HUES64 (cell line): ENCODE results near the gene ZNF784.
"Not testable (repeated sequence)": the region's sequence is repeated elsewhere in the genome, so short reads cannot be mapped to it uniquely, and the experiment has no call there.

Experiments used
- H3K27ac ChIP-seq: 2 replicates; pipeline ENCODE4 v1.7.0; 2013; ENCODE audit warnings: low read depth, low read length, inconsistent platforms
- H3K27me3 ChIP-seq: 2 replicates; pipeline ENCODE4 v1.6.1; 2013; ENCODE audit warnings: mild to moderate bottlenecking, low read length; ENCODE audit not compliant: insufficient read depth
- H3K36me3 ChIP-seq: 2 replicates; pipeline ENCODE4 v1.6.1; 2013; ENCODE audit warnings: mild to moderate bottlenecking, low read length; ENCODE audit not compliant: insufficient read depth
- H3K4me1 ChIP-seq: 2 replicates; pipeline ENCODE4 v1.6.1; 2013; ENCODE audit warnings: mild to moderate bottlenecking, low read length, moderate library complexity; ENCODE audit not compliant: insufficient read depth
- H3K4me3 ChIP-seq: 2 replicates; pipeline ENCODE4 v1.5.1; 2013; ENCODE audit warnings: mild to moderate bottlenecking, low read length, moderate library complexity
- H3K9ac ChIP-seq: 2 replicates; pipeline ENCODE4 v1.6.1; 2013; ENCODE audit warnings: mild to moderate bottlenecking, low read depth, low read length
- H3K9me3 ChIP-seq: 2 replicates; pipeline ENCODE4 v1.6.1; 2013; ENCODE audit warnings: low read depth, low read length; ENCODE audit not compliant: insufficient read depth
- WGBS: fragments of 150-250, 120-280 bp; methylation state at CpG from one replicate; pipeline ENCODE4 v1.1.7; 2013; ENCODE audit warnings: missing lambda C conversion rate; 5-methylcytosine and 5-hydroxymethylcytosine counted together

Gene ZNF784

DNA sequence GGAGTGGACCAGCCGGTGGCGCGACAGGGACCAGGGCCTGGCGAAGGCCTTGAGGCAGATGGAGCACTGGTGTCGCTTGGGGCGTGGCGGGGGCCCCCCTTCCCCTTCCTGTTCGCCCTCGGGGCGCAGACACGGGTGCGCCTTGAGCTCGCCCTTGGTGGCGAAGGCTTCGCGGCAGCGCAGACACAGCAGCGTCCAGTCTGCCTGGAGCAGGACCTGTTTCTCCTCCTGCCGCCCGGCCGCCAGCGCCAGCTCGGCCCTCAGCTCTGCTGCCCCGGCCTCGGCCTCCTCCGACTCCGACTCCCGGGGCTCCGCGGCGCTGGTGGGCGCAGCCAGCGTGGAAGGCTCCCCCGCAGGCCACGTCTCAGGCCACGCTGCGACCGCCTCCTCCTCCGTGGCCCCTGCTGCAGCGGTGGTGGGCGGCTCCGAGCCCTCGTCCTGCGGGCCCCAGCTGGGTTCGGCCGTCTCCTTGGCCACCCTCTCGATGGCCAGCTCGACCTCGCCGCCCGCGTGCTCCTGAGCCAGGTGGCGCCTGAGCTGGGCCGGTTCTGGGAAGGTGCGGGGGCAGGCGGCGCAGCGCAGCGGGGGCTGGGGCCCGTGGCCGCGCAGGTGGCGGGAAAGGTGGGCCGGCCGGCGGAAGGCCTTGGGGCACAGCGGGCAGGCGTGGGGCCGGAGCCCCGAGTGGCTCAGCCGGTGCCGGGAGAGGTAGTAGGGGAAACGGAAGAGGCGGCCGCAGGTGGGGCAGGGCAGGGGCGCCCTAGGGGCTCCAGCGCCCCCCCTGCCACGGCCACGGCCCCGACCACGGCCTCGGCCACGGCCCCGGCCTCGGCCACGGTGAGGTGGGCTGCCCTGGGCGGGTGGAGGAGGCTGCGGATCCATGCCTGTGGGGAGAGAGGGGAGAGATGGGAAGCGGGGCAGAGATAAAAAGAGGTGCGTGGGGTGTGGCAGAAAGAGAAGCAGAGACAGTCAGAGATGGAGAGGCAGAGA, 45.3 kb downstream of the ZNF784 start:
- peak overlapping the region; percentile 76 for H3K4me3 ChIP-seq
- no peaks in the 10 kb centered on the region for H3K4me1 ChIP-seq
- peaks cover 15% of the 10 kb centered on the region for H3K36me3 ChIP-seq
- H3K27me3 ChIP-seq: no peaks in the 10 kb centered on the region
- H3K27ac ChIP-seq: no peak overlapping the region
- no peak overlapping the region; the same call in 1 of the 2 replicates for H3K9ac ChIP-seq
- H3K9me3 ChIP-seq: no peaks in the 10 kb centered on the region
- whole genome bisulfite sequencing: 96% methylated on average over 90 of the region's 90 CpGs

DNA sequence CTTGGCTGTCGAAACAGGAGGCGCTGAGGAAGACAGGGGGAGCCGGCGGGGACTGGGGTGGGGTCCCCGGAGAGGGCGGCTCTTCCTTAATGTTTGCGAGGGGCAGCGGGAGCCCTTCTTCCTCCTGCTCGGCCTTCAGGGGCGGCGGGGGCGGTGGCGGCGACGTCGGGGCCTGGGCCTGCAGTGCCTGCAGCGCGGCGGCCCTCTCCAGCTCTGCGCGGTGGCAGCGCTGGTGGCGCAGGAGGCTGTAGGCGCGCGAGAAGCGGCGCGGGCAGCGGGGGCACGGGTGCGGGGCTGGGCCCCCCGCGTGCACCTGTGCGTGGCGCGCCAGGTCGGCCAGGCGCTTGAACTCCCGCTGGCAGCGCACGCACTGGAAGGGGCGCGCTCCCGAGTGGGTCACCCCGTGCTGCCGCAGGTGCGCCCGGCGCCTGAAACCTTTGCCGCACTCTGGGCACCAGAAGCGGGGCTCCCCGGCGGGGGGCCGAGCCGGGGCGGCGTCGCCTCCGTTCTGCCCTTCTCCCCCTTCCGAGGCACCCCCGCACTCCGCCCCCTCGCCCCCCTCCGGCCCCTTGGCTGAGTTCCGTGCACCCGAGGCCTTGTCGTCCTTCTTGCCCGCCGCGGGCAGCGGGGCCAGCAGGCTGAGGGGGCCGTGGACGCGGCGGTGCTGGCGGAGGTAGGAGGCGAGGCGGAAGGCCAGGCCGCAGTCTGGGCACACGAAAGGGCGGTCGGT, 46.2 kb downstream of the ZNF784 start:
- 95% methylated on average over 83 of the region's 83 CpGs for WGBS
- Histone ChIP-seq H3K9ac (no peak overlapping the region), H3K36me3 (peaks cover 15% of the 10 kb centered on the region), H3K27me3 (no peaks in the 10 kb centered on the region), H3K9me3 (no peaks in the 10 kb centered on the region), H3K4me3 (no peak overlapping the region), H3K27ac (no peak overlapping the region), H3K4me1 (no peaks in the 10 kb centered on the region)

DNA sequence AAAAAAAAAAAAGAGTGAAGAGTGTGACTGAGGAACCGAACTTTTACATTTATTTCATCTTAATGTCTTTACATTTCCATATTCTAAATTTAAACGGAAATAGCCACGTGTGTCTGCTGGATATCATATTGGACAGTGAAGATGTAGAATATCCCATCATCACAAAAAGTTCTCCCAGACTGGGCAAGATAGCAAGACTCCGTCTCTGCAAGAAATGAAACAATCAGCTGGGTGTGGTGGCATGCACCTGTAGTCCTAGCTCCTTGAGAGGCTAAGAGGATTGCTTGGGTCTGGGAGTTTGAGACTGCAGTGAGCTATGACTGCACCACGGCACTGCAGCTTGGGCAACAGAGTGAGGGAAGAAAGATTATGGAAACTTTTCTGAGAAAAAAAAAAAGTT, 47.6 kb downstream of the ZNF784 start:
- WGBS: 97% methylated on average over 2 of the region's 5 CpGs
- Histone ChIP-seq H3K4me3 (no peak overlapping the region), H3K27ac (no peak overlapping the region), H3K27me3 (no peaks in the 10 kb centered on the region), H3K4me1 (no peaks in the 10 kb centered on the region), H3K9me3 (no peaks in the 10 kb centered on the region), H3K36me3 (peaks cover 15% of the 10 kb centered on the region), H3K9ac (no peak overlapping the region)

DNA sequence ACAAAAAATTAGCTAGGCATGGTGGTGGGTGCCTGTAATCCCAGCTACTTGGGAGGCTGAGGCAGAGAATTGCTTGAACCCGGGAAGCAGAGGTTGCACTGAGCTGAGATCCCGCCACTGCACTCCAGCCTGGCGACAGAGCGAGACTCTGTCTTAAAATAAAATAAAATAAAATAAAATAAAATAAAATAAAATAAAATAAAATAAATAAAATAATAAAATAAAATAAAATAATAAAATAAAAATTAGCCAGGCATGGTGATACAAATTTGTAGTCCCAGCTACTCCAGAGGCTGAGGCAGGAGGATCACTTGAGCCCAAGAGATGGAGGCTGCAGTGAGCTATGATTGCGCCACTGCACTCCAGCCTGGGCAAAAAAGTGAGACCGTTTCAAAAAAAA, 50.4 kb downstream of the ZNF784 start:
- H3K9me3 ChIP-seq, H3K27ac ChIP-seq, H3K4me3 ChIP-seq, H3K4me1 ChIP-seq, H3K27me3 ChIP-seq, H3K9ac ChIP-seq: not testable (repeated sequence)
- H3K36me3 ChIP-seq: peaks cover 15% of the 10 kb centered on the region
- WGBS: 98% methylated on average over 3 of the region's 6 CpGs
